HepG2 (cell line): ENCODE data around the gene LIN7A.
"Not testable (repeated sequence)": the region's sequence is repeated elsewhere in the genome, so short reads cannot be mapped to it uniquely, and the experiment has no call there.

Source experiments
- EZH2 ChIP-seq: conservative IDR thresholded peaks from 2 replicates; pipeline ENCODE4 v1.6.1; 2012; ENCODE audit warnings: mild to moderate bottlenecking, low read depth, low read length, moderate library complexity
- POLR2A ChIP-seq, 2 experiments: IDR thresholded peaks; 2 replicates each; pipeline ENCODE4 v1.6.1; 2011; ENCODE audit warnings: low read depth in 2 of 2, low read length in 2 of 2, mild to moderate bottlenecking in 1 of 2, moderate library complexity in 1 of 2; ENCODE audit not compliant: insufficient read depth in 1 of 2
- REST ChIP-seq, 2 experiments: IDR thresholded peaks; 2 replicates each; pipeline ENCODE4 v1.6.1; 2011 to 2012; ENCODE audit warnings: low read length in 2 of 2, borderline replicate concordance in 1 of 2, low read depth in 1 of 2, mild to moderate bottlenecking in 1 of 2, moderate library complexity in 1 of 2
- ZNF232 ChIP-seq: sonication (generic); formaldehyde crosslinking; IDR thresholded peaks from 2 replicates; pipeline ENCODE4 v1.4.0; 2020; ENCODE audit warnings: missing genetic modification reagents, borderline replicate concordance
- ZNF354B ChIP-seq: sonication (generic); formaldehyde crosslinking; IDR thresholded peaks from 2 replicates; pipeline ENCODE4 v1.8.0; 2022; ENCODE audit warnings: mild to moderate bottlenecking, missing genetic modification reagents
- ZUFSP ChIP-seq: sonication (generic); formaldehyde crosslinking; IDR thresholded peaks from 2 replicates; pipeline ENCODE4 v1.9.0; 2021; ENCODE audit warnings: missing genetic modification reagents, mild to moderate bottlenecking, borderline replicate concordance

GRCh38 chr12:80782963-80783470 lies 154.7 kb downstream of the LIN7A start:
- TF ChIP-seq POLR2A (IDR thresholded peaks at IDR 0.05; ENCODE audit: insufficient read depth in 1 of 2, low read depth in 2 of 2, low read length in 2 of 2); EZH2; ZNF232 (CRISPR knock-in tag); REST (IDR thresholded peaks at IDR 0.05; ENCODE audit: borderline replicate concordance in 1 of 2, low read depth in 1 of 2, low read length in 2 of 2); ZNF354B (CRISPR knock-in tag); ZUFSP: not testable (repeated sequence)
